DOHH2 (cell line): ENCODE measurements around the gene SUPT7L.

Experiments
- H3F3A ChIP-seq: fragments of 200-600 bp; sonication (generic), shearing (Covaris generic); 2 replicates; pipeline ENCODE4 v1.6.0; 2016; ENCODE audit warnings: antibody characterized with exemption, mild to moderate bottlenecking; ENCODE audit not compliant: control insufficient read depth, insufficient read depth
- H3K27ac ChIP-seq: fragments of 200-600 bp; sonication (generic); 2 replicates; pipeline ENCODE4 v1.5.1; 2014; ENCODE audit warnings: low read depth, mild to moderate bottlenecking, low read length, moderate library complexity
- H3K27me3 ChIP-seq: fragments of 200-600 bp; sonication (generic); 2 replicates; pipeline ENCODE4 v1.6.1; 2014; ENCODE audit warnings: mild to moderate bottlenecking, low read length, mixed read lengths; ENCODE audit not compliant: control insufficient read depth
- H3K36me3 ChIP-seq: fragments of 200-600 bp; sonication (generic); 2 replicates; pipeline ENCODE4 v1.6.1; 2014; ENCODE audit warnings: mild to moderate bottlenecking, low read length, moderate library complexity, mixed read lengths; ENCODE audit not compliant: control insufficient read depth
- H3K4me1 ChIP-seq: fragments of 200-600 bp; sonication (generic); 2 replicates; pipeline ENCODE4 v1.6.1; 2014; ENCODE audit warnings: mild to moderate bottlenecking, low read length, mixed read lengths; ENCODE audit not compliant: control insufficient read depth
- H3K4me2 ChIP-seq: fragments of 200-600 bp; sonication (generic); 2 replicates; pipeline ENCODE4 v1.6.0; 2014; ENCODE audit warnings: mild to moderate bottlenecking, low read length, moderate library complexity
- H3K4me3 ChIP-seq: fragments of 200-600 bp; sonication (generic); 2 replicates; pipeline ENCODE4 v1.5.1; 2014; ENCODE audit warnings: mild to moderate bottlenecking, low read length, mixed read lengths
- H3K79me2 ChIP-seq: fragments of 200-600 bp; sonication (generic); 2 replicates; pipeline ENCODE4 v1.6.1; 2014; ENCODE audit warnings: mild to moderate bottlenecking, low read length, mixed read lengths; ENCODE audit not compliant: control insufficient read depth
- H3K9me2 ChIP-seq: fragments of 200-600 bp; sonication (generic); replicated peaks from 2 replicates; pipeline ENCODE4 v1.6.1; 2014; ENCODE audit warnings: mild to moderate bottlenecking, low read length, mixed read lengths; ENCODE audit not compliant: control insufficient read depth
- H3K9me3 ChIP-seq: fragments of 200-600 bp; sonication (generic); 2 replicates; pipeline ENCODE4 v1.6.1; 2014; ENCODE audit warnings: antibody characterized with exemption, low read length, mixed read lengths; ENCODE audit not compliant: control insufficient read depth, insufficient read depth
- H4K20me1 ChIP-seq: fragments of 200-600 bp; sonication (generic); 2 replicates; pipeline ENCODE4 v1.6.0; 2014; ENCODE audit warnings: low read depth, mild to moderate bottlenecking, antibody characterized with exemption, low read length, moderate library complexity; ENCODE audit not compliant: control insufficient read depth, insufficient read depth
- CTCF ChIP-seq: fragments of 200-600 bp; sonication (generic); IDR thresholded peaks from one replicate; pipeline ENCODE4 v1.5.1; 2014; ENCODE audit warnings: antibody characterized with exemption, mild to moderate bottlenecking, low read depth, low read length; ENCODE audit not compliant: poor library complexity, severe bottlenecking
- EZH2phosphoT487 ChIP-seq: fragments of 200-600 bp; sonication (generic); IDR thresholded peaks from 2 replicates; pipeline ENCODE4 v1.6.1; 2017; ENCODE audit warnings: borderline replicate concordance, mild to moderate bottlenecking, antibody characterized with exemption, low read length, moderate library complexity, mixed read lengths

Gene SUPT7L

GRCh38 chr2:27664154-27664574 is 750 bp upstream of the SUPT7L start:
- peak; percentile 2 for TF ChIP-seq CTCF
- no peak for TF ChIP-seq EZH2phosphoT487
- H3K36me3 ChIP-seq: peaks cover 53% of the 10 kb centered on the region
- no peaks in the 10 kb centered on the region for H3K27me3 ChIP-seq
- H3K9me2 ChIP-seq: no peaks in the 10 kb centered on the region
- H3K27ac ChIP-seq: peak overlapping the region; percentile 89
- peaks cover 52% of the 10 kb centered on the region for H3K79me2 ChIP-seq
- peak overlapping the region; percentile 99 for H3K4me3 ChIP-seq
- peaks cover 22% of the 10 kb centered on the region for H3K4me1 ChIP-seq
- peaks cover 5% of the 10 kb centered on the region; the same call in 1 of the 2 replicates for H3F3A ChIP-seq
- H3K4me2 ChIP-seq: peak overlapping the region; percentile 78
- H3K9me3 ChIP-seq: no peaks in the 10 kb centered on the region
- H4K20me1 ChIP-seq: no peaks in the 10 kb centered on the region

GRCh38 chr2:27661371-27661770 is 2.0 kb downstream of the SUPT7L start:
- H3K9me3 ChIP-seq: no peaks in the 10 kb centered on the region
- H3F3A ChIP-seq: no peaks in the 10 kb centered on the region
- no peaks in the 10 kb centered on the region for H3K27me3 ChIP-seq
- no peak overlapping the region for H3K4me2 ChIP-seq
- H3K4me1 ChIP-seq: peaks cover 22% of the 10 kb centered on the region
- H3K36me3 ChIP-seq: peaks cover 64% of the 10 kb centered on the region
- peaks cover 52% of the 10 kb centered on the region for H3K79me2 ChIP-seq
- H3K9me2 ChIP-seq: no peaks in the 10 kb centered on the region
- TF ChIP-seq CTCF (no peak), EZH2phosphoT487 (no peak)
- H3K27ac ChIP-seq: no peak overlapping the region
- H3K4me3 ChIP-seq: no peak overlapping the region
- H4K20me1 ChIP-seq: no peaks in the 10 kb centered on the region

- Histone ChIP-seq H3F3A (no peaks in the 10 kb centered on the region), H3K79me2 (no peaks in the 10 kb centered on the region), H3K27me3 (no peaks in the 10 kb centered on the region), H3K9me2 (no peaks in the 10 kb centered on the region), H3K9me3 (no peaks in the 10 kb centered on the region), H4K20me1 (no peaks in the 10 kb centered on the region), H3K4me2 (no peak overlapping the region), H3K4me3 (no peak overlapping the region), H3K36me3 (peaks cover 87% of the 10 kb centered on the region), H3K27ac (no peak overlapping the region), H3K4me1 (no peaks in the 10 kb centered on the region)
- TF ChIP-seq CTCF: no peak
- TF ChIP-seq EZH2phosphoT487: no peak
Measured at GRCh38 chr2:27655155-27655951, 8.1 kb downstream of the SUPT7L start.
